AG04450 (cell line): ENCODE measurements around the gene ACOT7. TPM values are rescaled to one million over a fixed set of nuclear protein-coding genes. Genes with fewer than 3 reads are reported as not detected.
A peak's percentile ranks its signal among the peaks of the same experiment; 100 is the strongest.

Experiments used
- CTCF ChIA-PET: fragments of 300-600, 350-600 bp; formaldehyde crosslinking; extraction: SDS; loops from one replicate; lab custom pipeline; 2022; ENCODE audit warnings: antibody characterized with exemption, inconsistent platforms; lab: Charles Lee
- POLR2A ChIA-PET: fragments of 350-600 bp; formaldehyde crosslinking; extraction: SDS; loops from one replicate; lab custom pipeline; 2021; ENCODE audit warnings: antibody characterized with exemption, inconsistent platforms; lab: Yijun Ruan, JAX
- DNase-seq: peaks from one replicate; pipeline ENCODE4 v3.0.0-alpha.2; 2011; ENCODE audit warnings: low read depth, low spot score
- H3K27ac ChIP-seq: one replicate; pipeline ENCODE4 v1.5.1; 2012; ENCODE audit warnings: low read depth, low read length, control low read depth
- H3K27me3 ChIP-seq: one replicate; pipeline ENCODE4 v1.6.0; 2012; ENCODE audit warnings: low read length; ENCODE audit not compliant: control insufficient read depth, insufficient read depth
- H3K4me3 ChIP-seq: 2 replicates; pipeline ENCODE4 v1.5.1; 2011; ENCODE audit warnings: mild to moderate bottlenecking, low read depth, low read length, control low read depth
- H3K9me3 ChIP-seq: 2 replicates; pipeline ENCODE4 v1.5.1; 2012; ENCODE audit warnings: low read length; ENCODE audit not compliant: control insufficient read depth, insufficient read depth
- CTCF ChIP-seq: IDR thresholded peaks from 2 replicates; pipeline ENCODE4 v1.5.1; 2011; ENCODE audit warnings: low read depth, low read length, control low read depth, inconsistent platforms
- polyA plus RNA-seq: library from polyadenylated mRNA; depleted of rRNA; stranded (reverse); fragments of >200 nt; gene quantifications from 2 replicates; pipeline ENCODE4 v1.2.3, GENCODE V29; 2011

The ACOT7 gene
- polyA plus RNA-seq, 1 experiment, result 80.1 TPM

GRCh38 chr1:6322161-6322560 lies 71.4 kb downstream of the ACOT7 start:
- H3K4me3 ChIP-seq, result no peak overlapping the region
- DNase-seq, result no peak
- H3K27ac ChIP-seq, result no peak overlapping the region
- ChIA-PET CTCF (interaction anchor here (1.1 kb wide), 1 partner anchor 117 kb away, joined by 5 read pairs; no protein-coding TSS in a partner anchor), POLR2A (no interaction called here)
- TF ChIP-seq CTCF, result no peak
- H3K9me3 ChIP-seq, result no peaks in the 10 kb centered on the region
- no peaks in the 10 kb centered on the region for H3K27me3 ChIP-seq

- CTCF ChIA-PET, result no interaction called here
- no peaks in the 10 kb centered on the region for H3K27me3 ChIP-seq
- no peak for DNase-seq
- POLR2A ChIA-PET, result no interaction called here
- no peak for TF ChIP-seq CTCF
- no peak overlapping the region for H3K4me3 ChIP-seq
- no peaks in the 10 kb centered on the region for H3K9me3 ChIP-seq
- H3K27ac ChIP-seq, result no peak overlapping the region
Measured at GRCh38 chr1:6321205-6321604, 72.4 kb downstream of the ACOT7 start.

GRCh38 chr1:6317098-6317760 lies 76.3 kb downstream of the ACOT7 start:
- TF ChIP-seq CTCF, result no peak
- Histone ChIP-seq H3K27me3 (no peaks in the 10 kb centered on the region), H3K9me3 (no peaks in the 10 kb centered on the region), H3K4me3 (no peak overlapping the region), H3K27ac (peak overlapping the region; percentile 31)
- CTCF ChIA-PET, result interaction anchor here (0.6 to 2.1 kb wide), 4 partner anchors 15 to 233 kb away, joined by 3 to 7 read pairs (median 4); no protein-coding TSS in a partner anchor
- POLR2A ChIA-PET, result no interaction called here
- no peak for DNase-seq

- Histone ChIP-seq H3K4me3 (no peak overlapping the region), H3K27ac (peak overlapping the region; percentile 31), H3K9me3 (no peaks in the 10 kb centered on the region), H3K27me3 (no peaks in the 10 kb centered on the region)
- TF ChIP-seq CTCF, result no peak
- CTCF ChIA-PET, result interaction anchor here (1.1 to 2.1 kb wide), 3 partner anchors 16 to 70 kb away, joined by 3 to 7 read pairs (median 5); no protein-coding TSS in a partner anchor
- POLR2A ChIA-PET, result no interaction called here
- DNase-seq, result no peak
Measured at GRCh38 chr1:6316240-6317097, 77.1 kb downstream of the ACOT7 start.

- POLR2A ChIA-PET, result no interaction called here
- no peak overlapping the region for H3K4me3 ChIP-seq
- CTCF ChIA-PET, result interaction anchor here (1.3 kb wide), 1 partner anchor 67 kb away, joined by 3 read pairs; no protein-coding TSS in a partner anchor
- DNase-seq, result no peak
- TF ChIP-seq CTCF, result no peak
- H3K27ac ChIP-seq, result no peak overlapping the region
- H3K9me3 ChIP-seq, result no peaks in the 10 kb centered on the region
- no peaks in the 10 kb centered on the region for H3K27me3 ChIP-seq
Measured at GRCh38 chr1:6314503-6314902, 79.1 kb downstream of the ACOT7 start.
